Measurements from ENCODE around the gene FRS2.

- no peak for TF ChIP-seq CTCF (conservative IDR thresholded peaks at IDR 0.05; ENCODE audit: low read depth, low read length)
- no peak for TF ChIP-seq EZH2 (IDR thresholded peaks at IDR 0.05; ENCODE audit: low read length, unreplicated experiment)
- no peak for TF ChIP-seq EZH2phosphoT487 (IDR thresholded peaks at IDR 0.05; ENCODE audit: borderline replicate concordance, low read length)
These were observed 74.9 kb downstream of the FRS2 start for GRCh38 chr12:69545081-69545480.

All from PC-3 (cell line).